CD8-positive, alpha-beta memory T cell (primary cell): Measurements from ENCODE around the gene PLEKHA7. TPM values are rescaled to one million over a fixed set of nuclear protein-coding genes. Genes with fewer than 3 reads are reported as not detected.
A peak's percentile ranks its signal among the peaks of the same experiment; 100 is the strongest.
"Not testable (repeated sequence)": the region's sequence is repeated elsewhere in the genome, so short reads cannot be mapped to it uniquely, and the experiment has no call there.

Experiments used
- CTCF ChIA-PET: fragments of 350-600 bp; sonication (Branson Sonifier 250); formaldehyde crosslinking; loops from one replicate; lab custom pipeline; 2021; ENCODE audit warnings: antibody characterized with exemption; lab: Charles Lee
- POLR2A ChIA-PET: fragments of 350-600 bp; sonication (Branson Sonifier 250); formaldehyde crosslinking; loops from one replicate; lab custom pipeline; 2021; ENCODE audit warnings: antibody characterized with exemption; lab: Charles Lee
- DNase-seq, 5 donors: peaks; one replicate each; pipeline versions ENCODE4 v3.0.0 to v3.0.0-alpha.2; 2020 to 2022; ENCODE audit warnings: mixed read lengths in 1 of 5
- H3K27ac ChIP-seq: one replicate; pipeline ENCODE4 v1.7.0; 2013; ENCODE audit warnings: low read depth, mild to moderate bottlenecking, low read length, moderate library complexity
- H3K27me3 ChIP-seq: 2 replicates; pipeline ENCODE4 v1.7.0; 2013; ENCODE audit warnings: low read length, mild to moderate bottlenecking; ENCODE audit not compliant: insufficient read depth, poor library complexity, severe bottlenecking
- H3K36me3 ChIP-seq: 2 replicates; pipeline ENCODE4 v1.7.0; 2013; ENCODE audit warnings: mild to moderate bottlenecking, low read length, moderate library complexity; ENCODE audit not compliant: insufficient read depth
- H3K4me1 ChIP-seq: 2 replicates; pipeline ENCODE4 v1.7.0; 2013; ENCODE audit warnings: mild to moderate bottlenecking, low read length, moderate library complexity; ENCODE audit not compliant: insufficient read depth
- H3K4me3 ChIP-seq: 2 replicates; pipeline ENCODE4 v1.7.0; 2013; ENCODE audit warnings: mild to moderate bottlenecking, low read length
- H3K9me3 ChIP-seq: 2 replicates; pipeline ENCODE4 v1.7.0; 2013; ENCODE audit warnings: mild to moderate bottlenecking, low read length
- H3K27ac Mint-ChIP-seq, 8 donors: one replicate each; pipeline ENCODE4 v1.8.0; 2020 to 2021; ENCODE audit warnings: mixed read lengths in 8 of 8, mild to moderate bottlenecking in 6 of 8, inconsistent platforms in 3 of 8, moderate library complexity in 3 of 8
- H3K27me3 Mint-ChIP-seq, 2 donors: one replicate each; pipeline ENCODE4 v1.8.0; 2020 to 2021; ENCODE audit warnings: mixed read lengths in 2 of 2, mild to moderate bottlenecking in 1 of 2, moderate library complexity in 1 of 2
- H3K36me3 Mint-ChIP-seq, 3 donors: one replicate each; pipeline ENCODE4 v1.8.0; 2020 to 2021; ENCODE audit warnings: mixed read lengths in 3 of 3, inconsistent platforms in 1 of 3, mild to moderate bottlenecking in 1 of 3
- H3K4me1 Mint-ChIP-seq, 3 donors: one replicate each; pipeline ENCODE4 v1.8.0; 2020 to 2021; ENCODE audit warnings: mixed read lengths in 3 of 3, inconsistent platforms in 1 of 3, mild to moderate bottlenecking in 1 of 3
- H3K4me3 Mint-ChIP-seq, 7 donors: one replicate each; pipeline ENCODE4 v1.8.0; 2020 to 2021; ENCODE audit warnings: mixed read lengths in 7 of 7, mild to moderate bottlenecking in 6 of 7, moderate library complexity in 4 of 7, inconsistent platforms in 2 of 7
- H3K9me3 Mint-ChIP-seq, 5 donors: one replicate each; pipeline ENCODE4 v1.8.0; 2020 to 2022; ENCODE audit warnings: mixed read lengths in 5 of 5, mild to moderate bottlenecking in 3 of 5, moderate library complexity in 2 of 5, inconsistent platforms in 1 of 5
- polyA plus RNA-seq: library from polyadenylated mRNA; unstranded; fragments of 300-500 nt; fragmentation: Illumina TruSeq; gene quantifications from one replicate; pipeline ENCODE4 v1.2.3, GENCODE V29; 2021
- total RNA-seq, 2 experiments: library from RNA; stranded (reverse); gene quantifications; one replicate each; pipeline ENCODE4 v1.2.3, GENCODE V29; 2021

The PLEKHA7 gene
- total and polyA plus RNA-seq, 3 experiments from 2014 or later, result 4.1 to 6.6 (median 5.3) TPM

DNA sequence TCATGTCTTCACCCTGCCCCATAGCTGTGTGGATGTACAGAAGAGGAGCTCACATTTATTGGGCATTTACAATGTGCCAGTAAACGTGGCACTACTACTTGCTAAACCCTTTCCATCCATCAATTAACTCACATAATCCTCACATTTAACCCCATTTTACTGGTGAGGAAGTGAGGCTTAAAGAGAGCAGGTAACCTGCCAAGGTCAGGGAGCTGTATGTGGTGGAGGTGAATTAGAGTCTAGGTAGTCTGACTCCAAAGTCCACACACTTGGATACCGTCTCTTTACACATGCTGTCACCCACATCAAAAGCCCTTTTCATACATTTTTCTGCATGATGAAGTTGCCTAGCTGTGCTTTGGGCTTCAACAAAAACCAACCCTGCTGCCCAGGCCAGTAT lies 10.8 kb downstream of the PLEKHA7 start:
- H3K36me3 ChIP-seq, result no peaks in the 10 kb centered on the region
- H3K4me3 Mint-ChIP-seq, result no peak overlapping the region
- H3K36me3 Mint-ChIP-seq, result no peaks in the 10 kb centered on the region
- H3K27ac ChIP-seq, result no peak overlapping the region
- no peaks in the 10 kb centered on the region for H3K27me3 Mint-ChIP-seq
- ChIA-PET POLR2A (no interaction called here), CTCF (no interaction called here)
- H3K9me3 ChIP-seq, result no peaks in the 10 kb centered on the region
- no peak overlapping the region for H3K27ac Mint-ChIP-seq
- H3K4me1 Mint-ChIP-seq, result no peaks in the 10 kb centered on the region
- H3K4me1 ChIP-seq, result no peaks in the 10 kb centered on the region
- no peak overlapping the region for H3K4me3 ChIP-seq
- no peak for DNase-seq
- H3K27me3 ChIP-seq, result no peaks in the 10 kb centered on the region
- H3K9me3 Mint-ChIP-seq, result no peaks in the 10 kb centered on the region

- peak overlapping the region in 1 of 8 donors; percentile 47 for H3K27ac Mint-ChIP-seq
- no peak for DNase-seq
- H3K36me3 Mint-ChIP-seq, result no peaks in the 10 kb centered on the region
- no peak overlapping the region for H3K4me3 Mint-ChIP-seq
- peaks cover 0 to 2% of the 10 kb centered on the region in 2 donors for H3K27me3 Mint-ChIP-seq
- Histone ChIP-seq H3K4me3 (no peak overlapping the region), H3K4me1 (no peaks in the 10 kb centered on the region), H3K27ac (no peak overlapping the region), H3K27me3 (no peaks in the 10 kb centered on the region), H3K36me3 (no peaks in the 10 kb centered on the region), H3K9me3 (no peaks in the 10 kb centered on the region)
- ChIA-PET CTCF (no interaction called here), POLR2A (no interaction called here)
- H3K9me3 Mint-ChIP-seq, result no peaks in the 10 kb centered on the region
- H3K4me1 Mint-ChIP-seq, result no peaks in the 10 kb centered on the region
Measured at GRCh38 chr11:17002543-17002942, 11.7 kb downstream of the PLEKHA7 start.

DNA sequence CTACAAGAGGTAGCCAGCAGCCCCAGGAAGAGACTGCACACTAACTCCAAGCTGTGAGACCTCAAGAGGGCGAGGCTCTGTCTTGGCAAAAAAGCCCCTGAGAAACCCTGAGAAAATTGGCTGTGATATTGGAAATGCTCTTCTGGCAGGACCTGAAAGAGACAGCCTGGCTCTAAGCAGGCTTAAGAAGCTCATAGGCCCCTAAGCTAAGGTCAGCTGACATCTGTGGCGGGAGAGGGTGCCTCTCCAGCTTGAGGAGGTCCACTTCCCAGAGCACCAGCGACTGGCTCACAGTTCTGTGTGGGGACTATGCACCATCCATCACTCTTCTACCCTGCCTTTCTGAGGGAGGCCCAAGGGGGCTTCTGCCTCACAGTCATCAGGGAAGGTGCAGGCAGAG lies 12.4 kb downstream of the PLEKHA7 start:
- CTCF ChIA-PET, result interaction anchor here (0.8 to 1.4 kb wide), 2 partner anchors 8 to 10 kb away, joined by 3 to 4 read pairs; no protein-coding TSS in a partner anchor
- no peaks in the 10 kb centered on the region for H3K9me3 ChIP-seq
- no peak overlapping the region for H3K4me3 Mint-ChIP-seq
- peaks cover 0 to 2% of the 10 kb centered on the region in 2 donors for H3K27me3 Mint-ChIP-seq
- no peak overlapping the region for H3K4me3 ChIP-seq
- H3K27ac ChIP-seq, result no peak overlapping the region
- H3K36me3 Mint-ChIP-seq, result no peaks in the 10 kb centered on the region
- H3K27me3 ChIP-seq, result no peaks in the 10 kb centered on the region
- no peaks in the 10 kb centered on the region for H3K36me3 ChIP-seq
- H3K27ac Mint-ChIP-seq, result no peak overlapping the region
- POLR2A ChIA-PET, result no interaction called here
- H3K4me1 Mint-ChIP-seq, result no peaks in the 10 kb centered on the region
- H3K9me3 Mint-ChIP-seq, result no peaks in the 10 kb centered on the region
- no peak for DNase-seq
- H3K4me1 ChIP-seq, result no peaks in the 10 kb centered on the region

DNA sequence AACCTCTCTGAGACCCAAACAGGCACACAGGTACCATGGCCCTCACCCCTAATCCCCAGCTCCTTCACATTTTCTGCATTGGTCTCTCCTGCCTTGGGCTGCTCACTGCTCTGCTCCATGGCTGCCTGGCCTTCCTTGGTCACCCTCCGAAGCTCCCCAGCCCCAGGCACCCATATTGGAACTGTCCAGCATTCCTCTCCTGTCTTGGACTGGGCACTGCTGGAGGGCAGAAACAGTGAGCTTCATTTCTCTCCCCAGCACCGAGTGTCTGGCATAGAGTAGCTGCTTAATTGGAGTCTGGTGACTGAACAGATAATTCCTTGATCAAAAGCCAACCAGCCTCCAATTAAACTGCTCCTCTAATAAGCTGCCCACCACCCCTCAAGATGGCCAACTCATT lies 13.2 kb downstream of the PLEKHA7 start:
- ChIA-PET POLR2A (no interaction called here), CTCF (interaction anchor here (0.8 to 1.4 kb wide), 2 partner anchors 8 to 10 kb away, joined by 3 to 4 read pairs; no protein-coding TSS in a partner anchor)
- Histone ChIP-seq H3K27ac (no peak overlapping the region), H3K36me3 (no peaks in the 10 kb centered on the region), H3K9me3 (no peaks in the 10 kb centered on the region), H3K4me1 (no peaks in the 10 kb centered on the region), H3K4me3 (no peak overlapping the region), H3K27me3 (no peaks in the 10 kb centered on the region)
- Mint-ChIP-seq H3K27ac (no peak overlapping the region), H3K27me3 (peaks cover 0 to 2% of the 10 kb centered on the region in 2 donors), H3K36me3 (no peaks in the 10 kb centered on the region), H3K4me1 (no peaks in the 10 kb centered on the region), H3K4me3 (no peak overlapping the region), H3K9me3 (no peaks in the 10 kb centered on the region)
- DNase-seq, result no peak

- H3K4me3 Mint-ChIP-seq, H3K27ac ChIP-seq, H3K36me3 ChIP-seq, DNase-seq, POLR2A ChIA-PET, H3K27ac Mint-ChIP-seq, CTCF ChIA-PET, H3K4me1 ChIP-seq, H3K9me3 ChIP-seq, H3K4me1 Mint-ChIP-seq, H3K27me3 ChIP-seq, H3K9me3 Mint-ChIP-seq, H3K27me3 Mint-ChIP-seq, H3K4me3 ChIP-seq, H3K36me3 Mint-ChIP-seq: not testable (repeated sequence)
Measured at GRCh38 chr11:17000253-17000652, 14.0 kb downstream of the PLEKHA7 start.

DNA sequence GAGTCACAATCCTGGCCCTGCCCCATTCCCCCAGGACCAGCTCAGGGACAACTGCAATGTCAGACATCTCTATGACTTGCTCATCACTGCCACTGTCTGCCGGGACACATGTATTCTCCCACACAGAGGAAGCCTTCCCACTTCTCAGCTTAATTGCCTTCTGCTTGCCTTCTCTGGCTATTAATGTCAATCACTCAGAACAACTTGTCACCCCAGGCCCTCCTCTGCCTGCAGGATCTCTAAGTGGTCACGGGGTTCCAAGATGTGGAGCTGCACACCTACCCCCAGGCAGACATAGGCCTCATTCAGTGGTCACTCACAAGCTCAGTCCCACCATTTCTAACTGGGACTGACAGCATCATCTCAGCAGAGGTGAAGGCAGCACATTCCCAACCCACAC lies 15.1 kb downstream of the PLEKHA7 start:
- Histone ChIP-seq H3K9me3 (no peaks in the 10 kb centered on the region), H3K27me3 (no peaks in the 10 kb centered on the region), H3K36me3 (no peaks in the 10 kb centered on the region), H3K4me1 (no peaks in the 10 kb centered on the region), H3K27ac (no peak overlapping the region), H3K4me3 (no peak overlapping the region)
- H3K36me3 Mint-ChIP-seq, result no peaks in the 10 kb centered on the region
- H3K4me3 Mint-ChIP-seq, result no peak overlapping the region
- H3K4me1 Mint-ChIP-seq, result no peaks in the 10 kb centered on the region
- H3K27ac Mint-ChIP-seq, result peak overlapping the region in 1 of 8 donors; percentile 36
- H3K27me3 Mint-ChIP-seq, result peaks cover 0 to 2% of the 10 kb centered on the region in 2 donors
- DNase-seq, result no peak
- POLR2A ChIA-PET, result no interaction called here
- no peaks in the 10 kb centered on the region for H3K9me3 Mint-ChIP-seq
- CTCF ChIA-PET, result interaction anchor here (1.0 kb wide), 1 partner anchor 9 kb away, joined by 3 read pairs; no protein-coding TSS in a partner anchor

GRCh38 chr11:16997624-16998023 lies 16.6 kb downstream of the PLEKHA7 start:
- ChIA-PET CTCF (no interaction called here), POLR2A (no interaction called here)
- Histone ChIP-seq H3K36me3 (no peaks in the 10 kb centered on the region), H3K4me3 (no peak overlapping the region), H3K9me3 (no peaks in the 10 kb centered on the region), H3K27me3 (no peaks in the 10 kb centered on the region), H3K27ac (no peak overlapping the region), H3K4me1 (no peaks in the 10 kb centered on the region)
- Mint-ChIP-seq H3K4me3 (no peak overlapping the region), H3K27me3 (peaks cover 0 to 2% of the 10 kb centered on the region in 2 donors), H3K36me3 (no peaks in the 10 kb centered on the region), H3K27ac (peak overlapping the region in 1 of 8 donors; percentile 11), H3K9me3 (no peaks in the 10 kb centered on the region), H3K4me1 (no peaks in the 10 kb centered on the region)
- no peak for DNase-seq

DNA sequence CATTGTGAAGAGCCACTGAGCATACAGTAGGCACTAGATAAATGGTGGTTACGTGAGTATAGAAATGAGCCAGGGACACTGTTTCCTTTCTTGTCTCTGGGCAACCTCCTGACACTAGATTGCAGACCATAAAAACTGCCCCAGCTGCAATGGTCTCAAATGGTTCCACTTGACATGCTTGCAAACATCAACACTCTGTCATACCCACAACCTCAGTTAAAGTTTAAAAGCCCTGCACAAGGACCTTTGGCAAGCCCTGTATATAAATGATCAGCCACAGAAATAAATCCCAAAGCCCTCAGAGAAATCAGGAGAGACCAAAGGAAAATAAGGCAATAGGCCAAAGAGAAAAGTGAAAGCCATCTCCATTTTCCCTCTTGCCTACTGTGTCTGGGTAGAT lies 20.7 kb downstream of the PLEKHA7 start:
- CTCF ChIA-PET, result no interaction called here
- no peaks in the 10 kb centered on the region for H3K4me1 ChIP-seq
- H3K36me3 Mint-ChIP-seq, result no peaks in the 10 kb centered on the region
- no peak overlapping the region for H3K27ac ChIP-seq
- POLR2A ChIA-PET, result no interaction called here
- DNase-seq, result no peak
- H3K4me3 ChIP-seq, result no peak overlapping the region
- no peaks in the 10 kb centered on the region for H3K9me3 ChIP-seq
- H3K27me3 ChIP-seq, result no peaks in the 10 kb centered on the region
- H3K4me3 Mint-ChIP-seq, result no peak overlapping the region
- H3K36me3 ChIP-seq, result no peaks in the 10 kb centered on the region
- H3K27ac Mint-ChIP-seq, result peak overlapping the region in 1 of 8 donors; percentile 30
- H3K4me1 Mint-ChIP-seq, result peaks cover 0 to 1% (median 0%) of the 10 kb centered on the region in 3 donors
- H3K27me3 Mint-ChIP-seq, result peaks cover 0 to 2% of the 10 kb centered on the region in 2 donors
- no peaks in the 10 kb centered on the region for H3K9me3 Mint-ChIP-seq
